ENCODE measurements around the gene PAPPA. TPM values are rescaled to one million over a fixed set of nuclear protein-coding genes. Genes with fewer than 3 reads are reported as not detected.

PAPPA gene
- total RNA-seq, 1 experiment from 2014 or later: 0.17 TPM

DNA sequence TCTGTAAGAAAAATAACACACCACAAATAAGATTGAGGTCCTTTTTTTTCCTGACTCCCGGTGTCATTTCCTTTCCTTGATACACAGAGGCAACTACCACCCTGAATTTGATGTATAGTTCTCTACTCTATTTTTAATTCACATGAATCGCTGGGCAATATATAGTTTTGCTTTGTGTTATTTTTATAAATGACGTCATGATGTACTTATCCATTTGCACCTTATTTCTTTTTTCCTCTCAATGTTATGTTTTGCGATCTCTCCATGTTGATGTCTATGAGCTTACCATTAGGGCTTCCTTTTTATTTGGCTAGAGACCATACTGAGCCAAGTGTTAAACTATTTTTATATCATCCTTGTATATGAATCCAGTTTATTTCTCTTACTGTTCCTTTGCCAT lies 175.9 kb downstream of the PAPPA start:
- Histone ChIP-seq H3K23ac (ENCODE audit: insufficient read length, low read depth, low read length) (no peak overlapping the region), H3K23me2 (ENCODE audit: insufficient read length, low read depth, low read length, poor library complexity, severe bottlenecking) (no peaks in the 10 kb centered on the region), H3K14ac (ENCODE audit: insufficient read depth, low read length) (no peak overlapping the region), H3K4me1 (ENCODE audit: insufficient read depth, low read length) (no peaks in the 10 kb centered on the region; the same call in 1 of the 2 replicates), H4K91ac (ENCODE audit: insufficient read length, low read depth, low read length) (no peak overlapping the region), H3K27ac (ENCODE audit: insufficient read length, low read depth, low read length) (no peak overlapping the region), H3K9me3 (ENCODE audit: control insufficient read depth, low read depth, low read length) (no peaks in the 10 kb centered on the region), H3K79me1 (ENCODE audit: insufficient read depth, low read depth, low read length, poor library complexity, severe bottlenecking) (no peaks in the 10 kb centered on the region), H4K5ac (ENCODE audit: insufficient read length, low read depth, low read length) (no peak overlapping the region), H3T11ph (ENCODE audit: low read length) (no peak overlapping the region), H2BK12ac (ENCODE audit: insufficient read length, low read depth, low read length) (no peak overlapping the region), H3K18ac (ENCODE audit: insufficient read length, low read depth, low read length) (no peak overlapping the region), H2AFZ (ENCODE audit: low read length) (no peak overlapping the region), H3K4me2 (ENCODE audit: insufficient read depth, insufficient read length, low read length) (no peak overlapping the region), H3K79me2 (ENCODE audit: insufficient read depth, low read length) (no peaks in the 10 kb centered on the region), H2BK5ac (ENCODE audit: insufficient read length, low read length) (no peak overlapping the region), H3K56ac (ENCODE audit: insufficient read length, low read depth, low read length) (no peak overlapping the region), H3K4ac (ENCODE audit: low read depth, low read length) (no peak overlapping the region), H2BK120ac (ENCODE audit: low read depth, low read length, poor library complexity, severe bottlenecking) (no peak overlapping the region), H2BK15ac (ENCODE audit: low read depth, low read length) (no peak overlapping the region), H3K27me3 (ENCODE audit: insufficient read depth, low read length) (peaks cover 16% of the 10 kb centered on the region; the same call in 1 of the 2 replicates), H2BK20ac (ENCODE audit: low read depth, low read length, poor library complexity, severe bottlenecking) (no peak overlapping the region), H3K9ac (ENCODE audit: extremely low read depth, insufficient read length, low read length) (no peak overlapping the region), H4K8ac (replicated peaks; ENCODE audit: insufficient read length, low read depth, low read length) (no peak overlapping the region), H2AK5ac (ENCODE audit: insufficient read length, low read length) (no peak overlapping the region), H4K20me1 (ENCODE audit: control insufficient read depth, insufficient read depth, insufficient read length) (no peaks in the 10 kb centered on the region)
- WGBS (ENCODE audit: extremely low coverage, insufficient read length, low lambda C conversion rate): no CpG with 5 or more reads among the region's 4 CpGs
- no peak for DNase-seq
- H3K27ac Mint-ChIP-seq: no peak overlapping the region
- H3K4me1 Mint-ChIP-seq: peaks cover 33 to 42% of the 10 kb centered on the region in 2 experiments
- TF ChIP-seq, protein P1, sequence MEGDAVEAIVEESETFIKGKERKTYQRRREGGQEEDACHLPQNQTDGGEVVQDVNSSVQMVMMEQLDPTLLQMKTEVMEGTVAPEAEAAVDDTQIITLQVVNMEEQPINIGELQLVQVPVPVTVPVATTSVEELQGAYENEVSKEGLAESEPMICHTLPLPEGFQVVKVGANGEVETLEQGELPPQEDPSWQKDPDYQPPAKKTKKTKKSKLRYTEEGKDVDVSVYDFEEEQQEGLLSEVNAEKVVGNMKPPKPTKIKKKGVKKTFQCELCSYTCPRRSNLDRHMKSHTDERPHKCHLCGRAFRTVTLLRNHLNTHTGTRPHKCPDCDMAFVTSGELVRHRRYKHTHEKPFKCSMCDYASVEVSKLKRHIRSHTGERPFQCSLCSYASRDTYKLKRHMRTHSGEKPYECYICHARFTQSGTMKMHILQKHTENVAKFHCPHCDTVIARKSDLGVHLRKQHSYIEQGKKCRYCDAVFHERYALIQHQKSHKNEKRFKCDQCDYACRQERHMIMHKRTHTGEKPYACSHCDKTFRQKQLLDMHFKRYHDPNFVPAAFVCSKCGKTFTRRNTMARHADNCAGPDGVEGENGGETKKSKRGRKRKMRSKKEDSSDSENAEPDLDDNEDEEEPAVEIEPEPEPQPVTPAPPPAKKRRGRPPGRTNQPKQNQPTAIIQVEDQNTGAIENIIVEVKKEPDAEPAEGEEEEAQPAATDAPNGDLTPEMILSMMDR (conservative IDR thresholded peaks at IDR 0.05): no peak
- H3K4me3 Mint-ChIP-seq: no peak overlapping the region
- H3K9me3 Mint-ChIP-seq: peaks cover 0 to 3% of the 10 kb centered on the region in 2 experiments; a peak in 3 of 5 replicates
- peaks cover 41% of the 10 kb centered on the region for H3K27me3 Mint-ChIP-seq (ENCODE audit: low read depth)
- no peaks in the 10 kb centered on the region for H3K36me3 Mint-ChIP-seq (ENCODE audit: insufficient read depth in 1 of 3, low read depth in 3 of 3)

Measured in H9 (cell line).